T-helper 1 cell treated with Interleukin-12 subunit alpha and Interleukin-12 subunit beta and Interleukin-4 antibody, amounts not matched to agents 30 μg/mL and 1 μg/mL, for 36 hours (primary cell): Measurements from ENCODE around the gene GALNT2.
A peak's percentile ranks its signal among the peaks of the same experiment; 100 is the strongest.

ENCODE experiments used
- H3K27ac Mint-ChIP-seq: one replicate; pipeline ENCODE4 v1.8.0; 2021; ENCODE audit warnings: mild to moderate bottlenecking, mixed read lengths
- H3K27me3 Mint-ChIP-seq: one replicate; pipeline ENCODE4 v1.8.0; 2021; ENCODE audit warnings: low read depth, mixed read lengths
- H3K36me3 Mint-ChIP-seq: one replicate; pipeline ENCODE4 v1.8.0; 2021; ENCODE audit warnings: low read depth, mixed read lengths
- H3K4me1 Mint-ChIP-seq: one replicate; pipeline ENCODE4 v1.8.0; 2021; ENCODE audit warnings: low read depth, mixed read lengths
- H3K4me3 Mint-ChIP-seq: one replicate; pipeline ENCODE4 v1.8.0; 2021; ENCODE audit warnings: mild to moderate bottlenecking, moderate library complexity, mixed read lengths
- H3K9me3 Mint-ChIP-seq: one replicate; pipeline ENCODE4 v1.8.0; 2021; ENCODE audit warnings: mixed read lengths

Gene GALNT2

GRCh38 chr1:230113593-230114236 lies 46.7 kb downstream of the GALNT2 start:
- Mint-ChIP-seq H3K4me3 (no peak overlapping the region), H3K4me1 (peaks cover 48% of the 10 kb centered on the region), H3K27ac (no peak overlapping the region), H3K27me3 (no peaks in the 10 kb centered on the region), H3K9me3 (no peaks in the 10 kb centered on the region), H3K36me3 (peaks cover 13% of the 10 kb centered on the region)

- Mint-ChIP-seq H3K27ac (no peak overlapping the region), H3K27me3 (no peaks in the 10 kb centered on the region), H3K36me3 (peaks cover 12% of the 10 kb centered on the region), H3K4me1 (peaks cover 45% of the 10 kb centered on the region), H3K9me3 (no peaks in the 10 kb centered on the region), H3K4me3 (no peak overlapping the region)
These were observed 47.2 kb downstream of the GALNT2 start for GRCh38 chr1:230114237-230114651.

DNA sequence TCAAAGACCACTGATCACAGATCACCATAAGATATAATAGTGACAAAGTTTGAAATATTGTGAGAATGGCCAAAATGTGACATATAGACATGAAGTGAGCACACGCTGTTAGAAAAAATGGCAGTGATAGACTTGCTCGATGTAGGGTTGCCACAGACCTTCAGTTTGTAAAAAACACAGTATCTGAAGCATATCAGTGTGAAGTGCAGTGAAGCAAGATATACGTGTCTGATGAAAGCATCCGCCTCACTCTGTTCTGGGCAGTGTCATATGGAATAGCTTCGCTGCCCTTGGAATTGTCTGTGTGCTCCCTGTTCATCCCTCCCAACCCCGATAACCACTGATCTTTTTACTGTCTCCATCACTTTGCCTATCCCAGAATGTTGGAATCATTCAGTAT lies 50.7 kb downstream of the GALNT2 start:
- Mint-ChIP-seq H3K4me3 (no peak overlapping the region), H3K4me1 (peaks cover 35% of the 10 kb centered on the region), H3K9me3 (no peaks in the 10 kb centered on the region), H3K27me3 (no peaks in the 10 kb centered on the region), H3K27ac (no peak overlapping the region), H3K36me3 (peaks cover 25% of the 10 kb centered on the region)

DNA sequence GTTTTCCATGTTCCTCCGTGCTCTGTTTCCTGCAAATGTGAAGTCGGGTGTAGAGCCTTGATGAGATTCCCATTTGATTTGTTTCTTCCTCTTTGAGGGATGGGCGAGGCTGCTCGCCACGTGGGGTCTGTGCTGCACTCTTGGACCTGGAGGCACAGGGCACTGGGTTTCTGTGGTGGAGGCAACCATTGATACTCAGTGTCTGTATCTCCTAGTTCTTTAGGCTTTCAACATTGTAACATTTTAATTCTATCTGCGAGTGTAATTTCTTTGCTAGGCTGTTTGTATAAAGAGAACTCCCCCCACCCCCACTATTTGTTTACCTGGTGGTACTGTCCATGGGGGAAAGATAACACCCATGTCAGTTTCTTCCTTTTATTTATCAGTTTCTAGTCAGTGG lies 52.3 kb downstream of the GALNT2 start:
- no peak overlapping the region for H3K4me3 Mint-ChIP-seq
- H3K27ac Mint-ChIP-seq = no peak overlapping the region
- peaks cover 22% of the 10 kb centered on the region for H3K36me3 Mint-ChIP-seq
- no peaks in the 10 kb centered on the region for H3K9me3 Mint-ChIP-seq
- no peaks in the 10 kb centered on the region for H3K27me3 Mint-ChIP-seq
- peaks cover 46% of the 10 kb centered on the region for H3K4me1 Mint-ChIP-seq

DNA sequence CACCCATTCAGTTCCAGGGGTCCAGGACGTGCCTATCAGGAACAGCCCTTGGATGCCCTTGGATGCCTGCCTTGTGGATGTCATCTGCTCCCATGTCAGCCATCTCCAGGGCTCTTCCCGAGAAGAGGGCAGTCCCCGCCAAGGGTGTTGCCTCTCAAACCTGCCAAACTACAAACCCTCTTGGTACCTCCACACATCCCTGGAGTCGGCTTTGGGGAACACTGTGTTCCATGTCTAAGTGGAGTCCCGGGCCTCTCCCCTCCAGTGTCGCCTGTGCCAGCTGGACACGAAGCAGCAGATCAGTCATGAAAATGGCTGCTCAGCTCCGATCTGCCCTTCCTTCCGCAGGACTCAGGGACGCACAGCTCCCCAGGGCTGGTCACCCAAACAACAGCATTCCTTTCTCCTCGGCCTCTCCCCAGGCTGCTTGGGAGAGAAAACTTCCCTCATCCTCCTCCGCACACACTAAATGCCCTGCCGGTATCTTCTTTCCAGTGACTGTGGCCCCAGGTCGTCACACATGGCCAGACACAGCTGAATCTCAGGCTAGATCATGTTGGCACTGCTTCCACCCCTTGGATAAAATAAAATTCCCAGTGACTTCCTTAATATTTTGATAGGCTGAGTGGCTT lies 53.4 kb downstream of the GALNT2 start:
- no peaks in the 10 kb centered on the region for H3K9me3 Mint-ChIP-seq
- H3K4me1 Mint-ChIP-seq = peaks cover 56% of the 10 kb centered on the region
- H3K27me3 Mint-ChIP-seq = no peaks in the 10 kb centered on the region
- H3K4me3 Mint-ChIP-seq = no peak overlapping the region
- peaks cover 19% of the 10 kb centered on the region for H3K36me3 Mint-ChIP-seq
- H3K27ac Mint-ChIP-seq = no peak overlapping the region

DNA sequence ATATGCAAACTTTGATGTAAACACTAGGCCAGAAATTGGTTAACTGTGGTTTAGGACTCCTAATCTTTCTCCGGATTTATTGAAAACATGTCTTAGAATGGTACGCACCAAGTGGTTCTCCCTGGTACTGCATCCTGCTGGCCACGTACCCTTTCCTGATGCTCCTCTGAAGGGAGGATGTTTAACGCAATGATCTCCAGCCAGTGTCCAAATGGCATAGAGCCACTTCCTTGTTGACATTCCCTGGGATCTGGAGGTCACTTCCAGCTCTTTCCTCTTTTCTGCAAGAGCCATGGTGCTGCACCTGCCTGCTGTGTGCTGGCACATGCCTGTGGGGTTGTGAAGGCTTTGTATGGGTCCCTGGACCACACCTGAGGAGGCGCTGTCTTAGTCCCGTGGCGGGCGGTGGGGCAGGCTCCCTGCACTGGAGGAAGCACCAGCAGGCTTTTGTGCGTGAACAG lies 53.9 kb downstream of the GALNT2 start:
- Mint-ChIP-seq H3K27ac (no peak overlapping the region), H3K27me3 (no peaks in the 10 kb centered on the region), H3K9me3 (no peaks in the 10 kb centered on the region), H3K4me1 (peaks cover 59% of the 10 kb centered on the region), H3K4me3 (no peak overlapping the region), H3K36me3 (peaks cover 16% of the 10 kb centered on the region)

DNA sequence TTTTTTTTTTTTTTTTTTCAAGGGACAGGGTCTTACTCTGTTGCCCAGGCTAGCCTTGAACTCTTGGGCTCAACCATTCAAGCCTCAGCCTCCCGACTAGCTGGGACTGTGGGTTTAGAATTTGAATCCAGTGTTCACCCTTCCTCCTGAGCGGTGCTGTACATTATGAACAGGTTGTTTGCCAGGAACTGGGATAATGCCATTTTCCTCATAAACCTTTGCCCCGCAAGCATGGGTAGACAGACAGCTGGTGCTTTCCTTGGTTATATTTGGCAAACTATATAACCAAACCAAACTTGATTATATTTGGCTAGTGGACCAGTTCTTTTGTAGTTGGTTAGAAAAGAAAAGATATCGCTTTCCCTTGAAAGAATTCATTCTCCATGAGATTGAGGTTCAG lies 54.9 kb downstream of the GALNT2 start:
- Mint-ChIP-seq H3K9me3 (no peaks in the 10 kb centered on the region), H3K4me1 (peaks cover 67% of the 10 kb centered on the region), H3K4me3 (no peak overlapping the region), H3K27ac (no peak overlapping the region), H3K36me3 (peaks cover 14% of the 10 kb centered on the region), H3K27me3 (no peaks in the 10 kb centered on the region)

DNA sequence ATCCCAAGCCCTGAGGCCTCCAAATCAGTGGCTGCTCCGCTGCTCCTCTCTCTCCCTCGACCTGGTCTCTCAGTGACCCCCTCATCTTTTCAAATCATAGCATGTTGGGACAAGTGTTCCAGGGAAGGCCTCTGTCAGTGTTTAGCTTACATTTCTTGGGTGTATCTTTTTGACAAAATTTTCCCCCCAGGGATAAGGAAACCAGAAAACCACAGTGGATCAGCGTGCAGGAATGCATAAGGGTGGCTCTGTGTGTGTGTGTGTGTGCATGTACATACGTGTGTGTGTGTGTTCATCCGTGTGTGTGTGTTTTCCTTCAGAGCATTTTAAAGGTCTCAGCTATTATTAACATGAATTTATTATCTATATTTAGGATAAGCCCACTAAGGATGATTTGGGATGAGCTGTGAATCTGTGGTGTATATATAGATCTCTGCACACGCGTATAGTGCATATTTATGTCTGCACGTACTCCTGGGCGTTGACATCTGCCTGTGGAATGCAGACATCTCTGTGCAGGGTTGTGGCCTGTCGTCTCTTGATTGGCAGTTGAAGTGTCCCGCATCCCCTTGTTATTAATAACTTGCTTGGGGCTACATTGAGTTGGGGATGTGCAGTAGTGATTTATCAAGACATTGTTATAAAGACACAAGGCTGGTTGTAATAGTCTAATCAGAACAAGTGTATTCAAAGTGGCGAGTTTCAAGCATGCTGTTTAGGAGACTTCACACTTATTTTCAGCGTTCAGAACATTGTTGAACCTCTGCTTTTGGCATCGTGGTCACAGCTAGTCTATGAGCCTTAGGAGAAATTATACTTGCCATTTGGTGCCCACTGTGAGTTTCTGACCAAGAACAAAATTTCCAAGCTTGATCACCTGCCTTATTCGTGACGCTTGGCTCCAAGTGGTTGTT lies 55.6 kb downstream of the GALNT2 start:
- Mint-ChIP-seq H3K4me1 (peaks cover 65% of the 10 kb centered on the region), H3K36me3 (peaks cover 13% of the 10 kb centered on the region), H3K4me3 (no peak overlapping the region), H3K27ac (no peak overlapping the region), H3K27me3 (no peaks in the 10 kb centered on the region), H3K9me3 (no peaks in the 10 kb centered on the region)

- H3K4me3 Mint-ChIP-seq = peak overlapping the region; percentile 41
- no peaks in the 10 kb centered on the region for H3K9me3 Mint-ChIP-seq
- H3K36me3 Mint-ChIP-seq = peaks cover 13% of the 10 kb centered on the region
- H3K27ac Mint-ChIP-seq = peak overlapping the region; percentile 84
- peaks cover 65% of the 10 kb centered on the region for H3K4me1 Mint-ChIP-seq
- H3K27me3 Mint-ChIP-seq = no peaks in the 10 kb centered on the region
These were observed 56.5 kb downstream of the GALNT2 start for GRCh38 chr1:230123280-230124185.

DNA sequence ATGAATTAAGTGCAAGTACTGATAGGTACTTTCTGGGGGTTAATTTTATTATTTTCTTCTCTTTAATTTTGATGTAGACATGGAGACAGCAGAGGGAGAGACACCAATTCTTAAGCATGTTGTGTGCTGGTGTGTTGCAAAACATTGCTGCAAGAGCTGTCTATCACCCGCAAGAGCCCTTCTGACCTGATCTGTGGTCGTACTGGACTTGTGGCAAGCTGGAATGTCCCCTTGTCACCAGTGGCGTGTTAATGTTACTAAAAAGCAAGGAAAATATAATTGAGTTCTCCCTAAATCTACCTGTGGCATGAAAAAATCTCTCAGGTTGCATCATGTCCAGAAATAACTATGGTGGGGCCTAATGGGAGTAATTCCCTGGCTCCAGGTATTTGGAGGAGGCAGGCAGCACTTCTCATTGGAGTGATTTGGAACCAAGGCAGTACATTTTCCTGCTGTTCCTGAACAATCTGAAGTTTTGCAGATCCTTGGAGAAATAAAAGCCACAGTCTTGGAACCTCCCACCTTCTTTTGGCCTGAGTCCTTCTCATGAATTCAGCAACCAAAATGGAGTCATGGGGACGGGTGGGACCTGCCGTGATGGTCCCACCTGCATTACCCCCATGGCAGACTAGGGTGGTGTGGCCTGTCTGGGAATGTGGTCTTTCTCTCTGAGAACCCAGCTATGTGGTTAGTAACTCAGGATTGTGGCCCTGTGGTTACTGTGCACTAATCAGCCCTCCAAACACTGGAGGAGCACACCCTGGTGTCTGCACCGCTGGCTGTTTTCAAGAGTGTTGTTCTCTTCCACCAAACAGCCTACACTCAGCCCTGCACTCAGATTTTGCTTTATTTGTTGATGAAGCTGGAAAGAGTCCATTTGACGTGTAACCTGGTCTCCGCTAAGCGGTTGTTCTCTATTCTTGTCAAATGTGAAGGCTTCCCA lies 57.4 kb downstream of the GALNT2 start:
- H3K36me3 Mint-ChIP-seq = peaks cover 13% of the 10 kb centered on the region
- H3K4me1 Mint-ChIP-seq = peaks cover 65% of the 10 kb centered on the region
- peak overlapping the region; percentile 41 for H3K4me3 Mint-ChIP-seq
- no peaks in the 10 kb centered on the region for H3K27me3 Mint-ChIP-seq
- H3K27ac Mint-ChIP-seq = peak overlapping the region; percentile 84
- H3K9me3 Mint-ChIP-seq = no peaks in the 10 kb centered on the region

DNA sequence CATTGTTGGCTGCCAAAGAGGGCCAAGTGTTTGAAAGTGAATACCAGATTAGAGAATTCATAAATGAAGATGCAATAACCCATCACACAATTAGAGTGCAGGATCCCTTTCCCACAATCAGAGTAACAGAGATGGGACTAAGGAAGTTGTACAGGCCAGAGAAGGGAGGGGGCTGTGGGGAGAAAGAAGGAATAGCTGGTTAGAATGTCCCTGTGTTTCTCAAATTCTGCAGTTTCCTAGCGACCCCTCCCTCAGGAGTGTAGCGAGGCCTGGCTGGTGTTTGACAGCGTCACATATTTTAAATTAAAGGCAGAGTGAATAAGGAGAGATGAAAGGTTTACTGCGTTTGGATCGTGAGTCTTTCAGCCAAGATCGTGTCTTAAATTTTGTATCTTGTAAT lies 58.1 kb downstream of the GALNT2 start:
- H3K4me1 Mint-ChIP-seq = peaks cover 66% of the 10 kb centered on the region
- H3K4me3 Mint-ChIP-seq = no peak overlapping the region
- H3K36me3 Mint-ChIP-seq = peaks cover 13% of the 10 kb centered on the region
- no peaks in the 10 kb centered on the region for H3K9me3 Mint-ChIP-seq
- peak overlapping the region; percentile 84 for H3K27ac Mint-ChIP-seq
- H3K27me3 Mint-ChIP-seq = no peaks in the 10 kb centered on the region

DNA sequence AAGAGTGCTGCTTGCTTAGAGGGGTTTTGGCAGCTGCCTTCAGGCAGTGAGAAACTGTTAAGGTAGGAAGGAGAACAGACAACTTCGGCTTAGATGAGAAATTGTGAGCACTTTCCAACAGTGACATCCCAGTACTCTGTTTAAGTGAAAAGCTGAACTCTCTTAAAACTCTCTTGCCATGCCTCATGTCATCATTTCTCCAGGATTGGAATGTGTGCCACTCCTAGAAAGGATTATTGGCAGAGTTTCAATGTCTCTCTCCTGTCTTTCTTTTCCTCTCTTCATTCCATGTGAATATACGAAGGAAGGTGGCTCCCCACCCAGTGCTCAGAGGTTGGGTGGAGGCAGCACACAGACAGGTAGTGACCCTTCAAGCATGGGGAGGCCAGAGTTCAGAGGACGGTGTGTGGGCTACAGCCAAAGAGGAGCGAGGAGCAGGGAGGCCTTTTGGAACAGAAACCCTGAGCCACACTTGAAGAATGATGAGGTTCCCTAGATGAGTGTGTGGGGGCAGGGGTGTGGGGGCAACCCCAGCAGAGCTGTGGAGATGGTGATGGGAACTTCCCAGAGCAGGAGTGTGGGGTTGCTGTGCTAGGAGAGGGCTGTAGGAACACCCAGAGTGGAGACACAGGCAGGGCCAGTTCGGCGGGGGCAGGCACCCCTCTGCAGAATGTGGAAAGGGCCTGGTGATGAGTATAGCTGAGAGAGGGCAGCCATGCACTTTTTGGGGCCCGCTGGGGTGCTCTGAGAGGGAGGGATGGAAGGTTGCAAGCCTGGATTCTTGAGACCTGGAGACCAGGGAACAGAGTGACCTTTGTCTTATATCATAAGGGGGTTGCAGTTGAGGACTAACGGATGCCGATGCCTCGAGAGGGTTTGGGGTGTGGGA lies 58.8 kb downstream of the GALNT2 start:
- peaks cover 63% of the 10 kb centered on the region for H3K4me1 Mint-ChIP-seq
- no peaks in the 10 kb centered on the region for H3K27me3 Mint-ChIP-seq
- peak overlapping the region; percentile 34 for H3K4me3 Mint-ChIP-seq
- H3K36me3 Mint-ChIP-seq = peaks cover 7% of the 10 kb centered on the region
- peak overlapping the region; percentile 84 for H3K27ac Mint-ChIP-seq
- H3K9me3 Mint-ChIP-seq = no peaks in the 10 kb centered on the region
